Fibroblast of lung (primary cell): ENCODE results near the gene HAPLN2. TPM values are rescaled to one million over a fixed set of nuclear protein-coding genes. Genes with fewer than 3 reads are reported as not detected.

ENCODE experiments used
- DNase-seq, 2 donors: peaks; one replicate each; pipeline versions ENCODE4 v3.0.0 to v3.0.0-alpha.2; 2010; ENCODE audit warnings: low read depth in 2 of 2
- H2AFZ ChIP-seq: 2 replicates; pipeline ENCODE4 v1.5.1; 2012; ENCODE audit warnings: low read length, control low read depth, inconsistent platforms
- H3K27ac ChIP-seq: 2 replicates; pipeline ENCODE4 v1.5.1; 2011; ENCODE audit warnings: low read length, control low read depth; ENCODE audit not compliant: insufficient read depth
- H3K27me3 ChIP-seq: 2 replicates; pipeline ENCODE4 v1.5.1; 2011; ENCODE audit warnings: mild to moderate bottlenecking, low read length; ENCODE audit not compliant: control insufficient read depth, insufficient read depth
- H3K36me3 ChIP-seq: 2 replicates; pipeline ENCODE4 v1.5.1; 2011; ENCODE audit warnings: low read length; ENCODE audit not compliant: control insufficient read depth, insufficient read depth
- H3K4me1 ChIP-seq: 2 replicates; pipeline ENCODE4 v1.5.1; 2011; ENCODE audit warnings: low read length; ENCODE audit not compliant: control insufficient read depth, insufficient read depth; ENCODE audit errors: extremely low read depth
- H3K4me2 ChIP-seq: 2 replicates; pipeline ENCODE4 v1.5.1; 2011; ENCODE audit warnings: low read length, control low read depth; ENCODE audit not compliant: insufficient read depth; ENCODE audit errors: extremely low read depth
- H3K4me3 ChIP-seq, 4 experiments: fragments of 200-600 bp in 1 of 4; sonication (generic) in 1 of 4; replicated peaks in 1 of 4; 2 replicates each; pipeline ENCODE4 v1.5.1; 2011 to 2016; ENCODE audit warnings: low read length in 4 of 4, low read depth in 3 of 4, mild to moderate bottlenecking in 3 of 4, control low read depth in 2 of 4, inconsistent platforms in 1 of 4, mixed read lengths in 1 of 4; ENCODE audit not compliant: insufficient read depth in 1 of 4; ENCODE audit errors: control extremely low read depth in 1 of 4
- H3K79me2 ChIP-seq: 2 replicates; pipeline ENCODE4 v1.5.1; 2012; ENCODE audit warnings: mild to moderate bottlenecking, low read length, inconsistent platforms; ENCODE audit not compliant: control insufficient read depth, insufficient read depth
- H3K9ac ChIP-seq: 2 replicates; pipeline ENCODE4 v1.5.1; 2011; ENCODE audit warnings: mild to moderate bottlenecking, low read length, control low read depth; ENCODE audit not compliant: insufficient read depth
- H3K9me3 ChIP-seq: 2 replicates; pipeline ENCODE4 v1.5.1; 2012; ENCODE audit warnings: low read depth, low read length; ENCODE audit not compliant: control insufficient read depth, insufficient read depth
- H4K20me1 ChIP-seq: 2 replicates; pipeline ENCODE4 v1.5.1; 2011; ENCODE audit warnings: low read length; ENCODE audit not compliant: control insufficient read depth, insufficient read depth; ENCODE audit errors: extremely low read depth
- EZH2 ChIP-seq: IDR thresholded peaks from 2 replicates; pipeline ENCODE4 v1.5.1; 2012; ENCODE audit warnings: low read length, control low read depth, mild to moderate bottlenecking; ENCODE audit errors: missing control alignments
- polyA plus RNA-seq, 2 donors: library from polyadenylated mRNA; depleted of rRNA in 1 of 2; stranded (reverse) in 1 of 2; unstranded in 1 of 2; fragments of >200 nt; gene quantifications; 2 replicates each; pipeline ENCODE4 v1.2.1, GENCODE V29; 2011 to 2012; ENCODE audit warnings: missing spikeins in 1 of 2
- total RNA-seq: library from RNA; depleted of rRNA; stranded (reverse); fragments of >200 nt; gene quantifications from 2 replicates; pipeline ENCODE4 v1.2.1, GENCODE V29; 2014
- TF ChIP-seq, protein P1 (sequence below), 2 donors: IDR thresholded peaks in 1 of 2; conservative IDR thresholded peaks in 1 of 2; 1 replicate in 1 of 2; 2 replicates in 1 of 2; pipeline ENCODE4 v1.5.1; 2011 to 2012; ENCODE audit warnings: low read length in 2 of 2, control low read depth in 1 of 2, inconsistent platforms in 1 of 2, low read depth in 1 of 2, mild to moderate bottlenecking in 1 of 2

The HAPLN2 gene
- total and polyA plus RNA-seq, 2 donors (not counting 1 experiment from before 2014, with no cell fraction given), result not detected

GRCh38 chr1:156612666-156613065, 6.5 kb upstream of the HAPLN2 start:
- Histone ChIP-seq H3K4me2 (no peak overlapping the region), H3K4me3 (no peak overlapping the region), H3K27me3 (peaks cover 13% of the 10 kb centered on the region), H3K79me2 (no peaks in the 10 kb centered on the region), H3K9me3 (no peaks in the 10 kb centered on the region), H3K9ac (no peak overlapping the region), H2AFZ (no peak overlapping the region), H3K27ac (no peak overlapping the region), H4K20me1 (no peaks in the 10 kb centered on the region), H3K36me3 (no peaks in the 10 kb centered on the region), H3K4me1 (no peaks in the 10 kb centered on the region)
- DNase-seq, result no peak
- no peak for TF ChIP-seq EZH2
- TF ChIP-seq, protein P1, sequence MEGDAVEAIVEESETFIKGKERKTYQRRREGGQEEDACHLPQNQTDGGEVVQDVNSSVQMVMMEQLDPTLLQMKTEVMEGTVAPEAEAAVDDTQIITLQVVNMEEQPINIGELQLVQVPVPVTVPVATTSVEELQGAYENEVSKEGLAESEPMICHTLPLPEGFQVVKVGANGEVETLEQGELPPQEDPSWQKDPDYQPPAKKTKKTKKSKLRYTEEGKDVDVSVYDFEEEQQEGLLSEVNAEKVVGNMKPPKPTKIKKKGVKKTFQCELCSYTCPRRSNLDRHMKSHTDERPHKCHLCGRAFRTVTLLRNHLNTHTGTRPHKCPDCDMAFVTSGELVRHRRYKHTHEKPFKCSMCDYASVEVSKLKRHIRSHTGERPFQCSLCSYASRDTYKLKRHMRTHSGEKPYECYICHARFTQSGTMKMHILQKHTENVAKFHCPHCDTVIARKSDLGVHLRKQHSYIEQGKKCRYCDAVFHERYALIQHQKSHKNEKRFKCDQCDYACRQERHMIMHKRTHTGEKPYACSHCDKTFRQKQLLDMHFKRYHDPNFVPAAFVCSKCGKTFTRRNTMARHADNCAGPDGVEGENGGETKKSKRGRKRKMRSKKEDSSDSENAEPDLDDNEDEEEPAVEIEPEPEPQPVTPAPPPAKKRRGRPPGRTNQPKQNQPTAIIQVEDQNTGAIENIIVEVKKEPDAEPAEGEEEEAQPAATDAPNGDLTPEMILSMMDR (conservative IDR thresholded peaks at IDR 0.05 in 1 of 2, IDR thresholded peaks at IDR 0.05 in 1 of 2; ENCODE audit: low read depth in 1 of 2, low read length in 2 of 2), result no peak

GRCh38 chr1:156615946-156616345, 3.3 kb upstream of the HAPLN2 start:
- Histone ChIP-seq H3K4me2 (peak overlapping the region; percentile 7), H3K27ac (no peak overlapping the region), H2AFZ (no peak overlapping the region), H3K9ac (no peak overlapping the region), H3K79me2 (no peaks in the 10 kb centered on the region), H4K20me1 (no peaks in the 10 kb centered on the region), H3K36me3 (no peaks in the 10 kb centered on the region), H3K9me3 (no peaks in the 10 kb centered on the region), H3K4me3 (peak overlapping the region in 1 of 4 experiments; percentile 6), H3K27me3 (peaks cover 30% of the 10 kb centered on the region), H3K4me1 (no peaks in the 10 kb centered on the region)
- TF ChIP-seq, protein P1 (conservative IDR thresholded peaks at IDR 0.05 in 1 of 2, IDR thresholded peaks at IDR 0.05 in 1 of 2; ENCODE audit: low read depth in 1 of 2, low read length in 2 of 2), result no peak
- TF ChIP-seq EZH2, result no peak
- no peak for DNase-seq

GRCh38 chr1:156616463-156616862, 2.8 kb upstream of the HAPLN2 start:
- no peaks in the 10 kb centered on the region for H3K9me3 ChIP-seq
- peaks cover 35% of the 10 kb centered on the region for H3K27me3 ChIP-seq

More at GRCh38 chr1:156616463-156616862, 2.8 kb upstream of the HAPLN2 start:
- H3K4me1 ChIP-seq, result no peaks in the 10 kb centered on the region
- no peaks in the 10 kb centered on the region for H3K79me2 ChIP-seq
- no peak overlapping the region for H3K4me3 ChIP-seq
- no peak overlapping the region for H3K27ac ChIP-seq
- TF ChIP-seq EZH2, result no peak
- TF ChIP-seq, protein P1 (conservative IDR thresholded peaks at IDR 0.05 in 1 of 2, IDR thresholded peaks at IDR 0.05 in 1 of 2; ENCODE audit: low read depth in 1 of 2, low read length in 2 of 2), result peak; percentile 13 to 21
- H3K4me2 ChIP-seq, result no peak overlapping the region
- no peaks in the 10 kb centered on the region for H4K20me1 ChIP-seq
- no peak overlapping the region for H3K9ac ChIP-seq
- no peak overlapping the region for H2AFZ ChIP-seq
- DNase-seq, result peak; percentile 63 to 66
- H3K36me3 ChIP-seq, result no peaks in the 10 kb centered on the region
